OCI-LY3 (cell line): ENCODE data around the gene PPP2CA.

Source experiments
- CTCF ChIP-seq: fragments of 200-600, 300-600 bp; sonication (generic); IDR thresholded peaks from 2 replicates; pipeline ENCODE4 v1.5.1; 2014; ENCODE audit warnings: antibody characterized with exemption, low read length, low read depth
- EZH2phosphoT487 ChIP-seq: fragments of 200-600 bp; shearing (Covaris generic); IDR thresholded peaks from 2 replicates; pipeline ENCODE4 v1.6.1; 2018; ENCODE audit warnings: antibody characterized with exemption, mixed run types, low read depth

- no peak for TF ChIP-seq CTCF
- TF ChIP-seq EZH2phosphoT487: no peak
Measured at GRCh38 chr5:134252671-134253070, 26.8 kb upstream of the PPP2CA start.
